NCI-H748 (cell line): ENCODE data around the gene GEMIN7.

Experiments
- DNase-seq: peaks from one replicate; lab custom pipeline; 2025; ENCODE audit not compliant: unreplicated experiment; lab: John Stamatoyannopoulos, UW

GEMIN7 gene

DNA sequence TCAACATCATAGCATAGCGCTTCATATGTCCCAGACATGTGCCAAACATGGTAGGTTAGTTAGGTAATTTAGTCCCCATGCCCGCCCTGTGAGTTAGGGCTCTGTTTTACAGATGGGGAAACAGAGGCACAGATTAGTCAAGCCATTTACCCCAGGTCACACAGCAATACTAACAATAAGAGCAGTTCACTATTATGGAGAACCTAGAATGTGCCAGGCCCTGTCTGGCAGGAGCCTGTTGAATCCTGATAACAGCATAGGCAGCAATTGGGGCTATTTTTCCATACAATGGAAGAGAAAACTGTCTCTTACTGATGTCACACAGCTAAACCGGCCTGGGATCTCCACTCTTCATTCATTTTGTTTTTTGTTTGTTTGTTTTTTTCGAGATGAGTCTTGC, 7.4 kb downstream of the GEMIN7 start:
- no peak for DNase-seq

DNA sequence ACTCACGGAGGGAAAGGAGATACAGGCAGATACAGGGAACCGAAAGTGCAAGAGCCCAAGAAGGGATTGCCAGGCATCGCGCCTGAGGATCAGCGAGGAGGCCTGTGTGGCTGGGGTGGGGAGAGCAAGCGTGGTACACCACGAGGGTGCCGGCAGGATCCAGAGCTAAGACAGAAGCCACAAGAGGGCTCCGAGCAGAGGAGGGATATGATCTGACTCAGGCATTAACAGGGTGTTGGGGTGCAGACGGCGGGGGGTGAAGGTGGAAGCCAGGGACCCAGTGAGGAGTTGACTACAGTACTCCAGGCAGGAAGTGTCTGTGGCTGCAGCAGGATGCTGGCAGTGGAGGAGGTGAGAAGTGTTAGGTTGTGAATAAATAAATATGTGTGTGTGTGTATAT, 8.5 kb downstream of the GEMIN7 start:
- DNase-seq, result no peak

DNA sequence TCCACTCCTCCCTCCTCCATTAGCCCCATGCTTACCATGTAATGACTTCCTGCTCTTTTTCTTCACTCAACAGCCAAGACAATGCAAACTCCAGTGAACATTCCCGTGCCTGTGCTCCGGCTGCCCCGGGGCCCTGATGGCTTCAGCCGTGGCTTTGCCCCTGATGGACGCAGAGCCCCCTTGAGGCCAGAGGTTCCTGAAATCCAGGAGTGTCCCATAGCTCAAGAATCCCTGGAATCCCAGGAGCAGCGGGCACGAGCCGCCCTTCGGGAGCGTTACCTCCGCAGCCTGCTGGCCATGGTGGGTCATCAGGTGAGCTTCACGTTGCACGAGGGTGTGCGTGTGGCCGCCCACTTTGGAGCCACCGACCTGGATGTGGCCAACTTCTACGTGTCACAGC, 11.0 kb downstream of the GEMIN7 start:
- DNase-seq, result no peak

DNA sequence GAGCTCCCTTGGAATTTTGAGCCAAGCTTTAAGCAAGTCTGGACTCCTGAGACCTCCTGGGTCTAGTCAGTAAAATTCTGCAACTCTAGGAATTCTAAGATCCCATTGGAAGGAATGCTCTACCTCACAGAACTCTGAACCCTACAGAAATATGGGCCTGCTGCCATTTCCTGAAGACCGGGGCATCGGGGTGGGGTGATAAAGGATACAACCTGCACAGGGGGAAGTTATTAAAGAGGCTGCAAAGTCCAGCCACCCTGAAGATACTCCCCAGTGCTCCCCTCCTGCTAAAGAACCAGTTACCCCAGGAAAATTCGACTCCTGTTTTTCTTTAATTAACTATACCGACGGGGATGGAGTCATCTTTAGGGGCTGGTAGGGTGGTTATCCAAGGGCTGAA, 11.5 kb downstream of the GEMIN7 start:
- DNase-seq, result no peak

DNA sequence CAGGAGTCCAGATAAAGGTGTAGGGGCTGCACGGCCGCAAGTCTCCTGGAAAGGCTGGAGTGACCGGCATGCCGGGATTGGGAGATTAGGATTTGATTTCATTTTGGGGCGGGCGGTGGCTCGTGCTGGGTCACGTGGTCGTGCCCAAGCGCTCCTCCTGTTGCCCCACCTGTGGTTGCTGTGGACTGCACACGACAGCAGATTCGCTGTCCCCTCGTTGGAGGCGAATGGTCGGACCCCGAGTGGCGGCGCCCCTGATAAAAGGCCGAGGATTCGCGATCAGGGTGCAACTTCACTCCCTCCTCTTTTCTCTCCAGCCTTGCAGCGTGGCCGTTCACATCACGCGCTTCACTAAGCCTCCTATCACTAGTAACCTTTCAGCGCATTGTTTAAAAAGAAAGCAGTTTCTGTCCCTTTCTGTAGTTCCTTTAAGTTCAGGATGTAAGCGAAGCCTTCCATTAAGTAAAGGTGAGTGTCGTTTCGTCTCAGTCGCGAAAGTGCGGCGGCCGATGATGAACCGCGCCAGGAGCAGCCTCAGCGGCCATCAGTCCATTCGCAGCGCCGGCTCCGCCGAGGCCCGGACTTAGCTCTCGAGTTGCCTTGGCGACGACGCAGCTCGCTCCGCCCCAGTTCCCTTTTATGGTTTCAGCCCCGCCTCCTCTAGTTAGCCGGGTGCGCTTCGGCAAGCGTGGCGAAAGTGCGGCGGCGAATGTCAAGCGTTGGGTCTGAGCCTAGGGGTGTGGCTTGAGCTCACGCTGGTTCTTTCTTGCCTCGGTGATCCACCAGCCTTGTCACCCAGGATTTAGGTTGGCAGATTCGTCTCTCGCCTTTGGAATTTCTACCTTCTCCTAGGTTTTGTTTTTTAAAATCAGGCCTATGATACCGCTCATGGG, 12.2 kb downstream of the GEMIN7 start:
- peak; percentile 100 for DNase-seq

DNA sequence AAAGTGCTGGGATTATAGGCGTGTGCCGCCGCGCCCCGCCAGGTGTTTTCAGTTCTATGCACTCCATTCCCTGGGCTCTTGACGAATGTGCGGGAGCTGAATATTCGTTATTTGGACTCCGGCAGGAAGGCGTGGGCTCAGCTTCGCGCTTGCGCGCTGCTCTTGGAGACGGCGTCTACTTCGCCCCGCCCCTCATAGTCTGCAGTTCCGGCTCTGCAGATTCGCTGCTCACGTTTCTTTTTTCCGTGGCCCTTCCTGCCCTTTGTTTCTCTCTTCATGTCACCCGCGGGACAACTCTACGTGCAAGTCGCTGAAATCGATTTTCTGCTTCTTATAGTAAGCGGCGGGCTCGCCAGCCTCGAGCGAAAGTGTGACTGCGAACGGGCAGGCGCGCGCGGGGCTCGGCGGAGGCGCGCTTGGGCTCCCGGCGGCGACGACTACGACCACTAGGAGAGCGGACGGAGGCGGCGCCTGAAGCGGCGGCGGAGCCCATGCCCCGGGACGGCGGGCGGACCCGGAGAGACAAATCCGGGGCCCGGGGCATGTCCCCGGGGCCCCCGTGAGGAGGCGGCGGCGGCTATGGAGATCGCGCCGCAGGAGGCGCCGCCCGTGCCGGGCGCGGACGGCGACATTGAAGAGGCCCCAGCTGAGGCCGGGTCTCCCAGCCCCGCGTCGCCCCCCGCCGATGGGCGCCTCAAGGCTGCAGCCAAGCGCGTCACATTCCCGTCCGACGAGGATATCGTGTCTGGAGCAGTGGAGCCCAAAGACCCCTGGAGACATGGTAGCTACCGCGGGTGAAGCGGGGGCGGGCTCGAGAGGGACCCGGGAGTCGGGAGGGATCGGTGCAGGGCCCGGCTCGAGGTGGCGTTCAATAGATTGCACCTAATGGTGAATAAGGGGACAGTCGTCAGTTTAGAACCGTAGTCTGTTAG, 14.0 kb downstream of the GEMIN7 start, which contains the start of gene PPP1R37:
Gene PPP1R37 (plus strand): TSS at position 433 of the 932 bp plus-strand sequence. CDS start 147 bp downstream, at position 580.
- peak; percentile 100 for DNase-seq

DNA sequence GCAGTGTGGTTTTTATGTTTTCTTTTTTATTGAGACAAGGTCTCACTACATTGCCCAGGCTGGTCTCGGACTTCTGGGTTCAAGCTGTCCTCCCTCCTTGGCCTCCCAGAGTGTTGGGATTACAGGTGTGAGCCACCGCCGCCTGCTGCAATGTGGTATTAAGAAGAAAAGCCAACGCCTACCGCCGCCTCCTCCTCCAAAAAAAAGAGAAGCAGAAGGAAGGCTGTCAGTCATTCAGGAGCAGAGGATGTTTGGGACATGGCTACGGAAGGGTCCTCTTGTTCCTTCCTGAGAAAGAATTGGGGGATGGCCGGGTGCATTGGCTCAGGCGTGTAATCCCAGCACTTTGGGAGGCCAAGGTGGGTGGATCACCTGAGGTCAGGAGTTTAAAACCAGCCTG, 15.1 kb downstream of the GEMIN7 start:
- DNase-seq, result no peak

DNA sequence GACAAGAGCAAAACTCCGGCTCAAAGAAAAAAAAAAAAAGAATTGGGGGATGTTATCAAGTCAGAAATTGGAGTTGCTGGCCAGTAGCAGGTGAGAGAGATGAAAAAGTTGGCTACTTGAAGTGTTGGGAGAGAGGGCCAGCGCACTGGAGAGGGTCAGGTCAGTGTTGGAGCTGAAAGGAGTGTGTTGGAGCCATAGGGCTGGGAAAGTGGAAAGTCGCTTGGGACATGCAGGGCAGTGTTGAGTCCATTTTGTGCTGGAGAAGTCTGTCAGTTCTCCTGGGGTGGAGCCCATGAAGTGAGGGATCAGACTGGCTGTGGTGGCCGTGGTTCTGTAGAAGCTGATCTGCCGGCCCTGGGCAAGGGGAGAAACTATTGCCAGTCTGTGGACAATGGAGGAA, 15.6 kb downstream of the GEMIN7 start:
- DNase-seq, result no peak

DNA sequence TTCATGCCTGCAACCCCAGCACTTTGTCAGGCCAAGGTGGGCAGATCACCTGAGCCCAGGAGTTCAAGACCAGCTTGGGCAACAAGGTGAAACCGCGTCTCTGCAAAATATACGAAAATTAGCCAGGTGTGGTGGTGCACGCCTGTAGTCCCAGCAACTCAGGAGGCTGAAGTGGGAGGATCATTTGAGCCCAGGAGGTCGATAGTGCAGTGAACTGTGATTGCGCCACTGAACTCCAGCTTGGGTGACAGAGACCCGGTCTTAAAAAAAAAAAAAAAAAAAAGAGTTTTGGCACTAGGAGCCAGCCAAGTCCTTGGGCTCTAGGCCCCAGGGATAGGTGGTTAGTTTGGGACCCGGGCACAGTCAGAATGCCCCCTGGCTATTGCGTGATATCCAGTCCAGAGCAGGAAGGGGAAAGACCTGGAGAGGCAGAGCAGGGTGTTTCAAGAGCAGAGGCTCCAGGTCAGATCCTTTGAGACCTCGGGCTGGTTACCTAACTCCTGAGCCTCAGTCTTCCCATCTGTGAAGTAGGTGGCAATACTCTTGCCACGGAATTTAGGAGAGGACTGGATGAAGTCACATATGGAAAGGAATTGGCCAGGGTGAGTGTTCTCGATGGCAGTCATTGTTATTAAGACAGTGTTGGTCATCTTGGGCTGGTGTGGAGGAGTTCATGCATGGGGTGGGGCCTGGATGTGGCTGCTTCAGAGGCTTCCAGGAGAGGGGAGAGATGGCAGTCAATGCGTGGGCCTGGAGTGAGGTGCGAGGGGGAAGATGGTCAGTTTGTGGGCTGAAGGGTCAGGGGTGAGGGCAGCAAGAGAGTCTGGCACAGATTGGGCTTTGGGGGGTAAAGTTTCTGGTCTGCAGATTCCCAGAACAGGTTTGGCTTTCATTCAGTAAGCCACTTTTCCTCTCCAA, 16.7 kb downstream of the GEMIN7 start:
- no peak for DNase-seq

DNA sequence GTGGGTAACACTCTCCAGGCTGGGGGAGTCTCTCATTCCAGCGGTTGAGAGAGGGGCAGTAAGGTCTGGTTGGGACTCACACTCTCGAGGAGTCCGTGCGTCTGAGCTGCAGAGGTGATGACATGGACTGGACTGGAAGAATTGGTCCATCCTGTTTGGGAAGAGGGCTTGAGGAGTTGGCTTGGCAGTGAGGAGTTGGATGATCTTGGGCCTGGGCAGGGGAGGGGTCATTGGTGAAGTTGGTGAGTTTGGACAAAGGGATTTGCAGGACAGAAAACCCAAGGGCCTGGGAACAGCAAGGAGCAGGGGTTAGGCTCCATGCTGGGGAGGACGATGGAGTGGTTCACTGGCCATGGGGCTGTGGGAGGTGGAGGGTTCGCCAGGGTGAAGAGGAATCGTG, 17.6 kb downstream of the GEMIN7 start:
- no peak for DNase-seq

DNA sequence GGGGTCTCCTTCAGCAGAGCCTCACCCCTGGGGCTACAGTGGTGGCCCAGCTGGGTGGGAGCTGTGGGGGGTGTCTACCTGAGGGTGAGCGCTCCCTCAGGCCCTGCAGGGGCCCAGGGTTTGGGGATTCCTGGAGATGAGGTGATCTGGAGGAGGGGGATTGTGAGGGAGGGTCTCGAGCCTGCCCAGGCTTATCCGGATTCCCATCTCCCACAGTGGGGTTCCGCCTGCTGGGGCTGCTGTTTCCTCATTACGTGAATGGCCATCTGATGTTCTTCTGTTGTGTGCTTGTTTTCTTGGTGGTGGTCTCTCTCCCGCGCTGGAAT, 18.4 kb downstream of the GEMIN7 start:
- no peak for DNase-seq

DNA sequence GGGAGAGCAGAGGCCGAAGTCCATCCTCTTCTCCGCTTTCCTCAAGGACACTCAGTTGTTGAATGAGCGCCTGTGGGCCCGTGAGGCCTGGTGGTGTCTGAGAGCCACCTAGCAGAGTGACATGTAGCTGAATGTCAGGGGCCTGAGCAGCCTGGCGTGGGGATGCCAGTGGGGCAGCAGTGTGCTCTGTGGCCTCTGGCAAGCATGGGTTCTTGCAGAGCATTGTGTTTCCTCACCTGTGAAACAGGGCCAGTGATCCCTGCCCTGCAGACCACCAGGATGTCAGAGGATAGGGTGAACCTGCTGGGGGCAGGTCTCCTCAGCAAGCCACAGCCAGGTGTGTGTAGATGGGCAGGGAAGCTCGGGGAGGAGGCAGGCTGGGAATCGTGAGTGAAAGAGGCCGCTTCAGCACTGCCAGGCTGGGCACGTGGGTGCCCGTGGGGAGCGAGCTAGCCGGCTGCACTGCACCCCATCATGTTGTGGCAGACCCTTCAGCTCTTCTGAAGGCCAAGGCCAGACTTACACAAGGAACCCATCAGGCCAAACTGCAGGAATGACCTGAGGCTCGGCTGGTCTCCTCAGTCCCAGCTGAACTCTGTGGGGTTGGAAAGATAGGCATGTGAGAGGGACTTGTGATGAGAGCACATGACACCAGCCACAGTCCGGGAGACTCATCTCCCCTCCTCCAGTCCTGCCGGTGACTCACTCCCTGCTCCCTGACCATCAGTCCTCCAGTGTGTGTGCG, 18.9 kb downstream of the GEMIN7 start:
- no peak for DNase-seq

DNA sequence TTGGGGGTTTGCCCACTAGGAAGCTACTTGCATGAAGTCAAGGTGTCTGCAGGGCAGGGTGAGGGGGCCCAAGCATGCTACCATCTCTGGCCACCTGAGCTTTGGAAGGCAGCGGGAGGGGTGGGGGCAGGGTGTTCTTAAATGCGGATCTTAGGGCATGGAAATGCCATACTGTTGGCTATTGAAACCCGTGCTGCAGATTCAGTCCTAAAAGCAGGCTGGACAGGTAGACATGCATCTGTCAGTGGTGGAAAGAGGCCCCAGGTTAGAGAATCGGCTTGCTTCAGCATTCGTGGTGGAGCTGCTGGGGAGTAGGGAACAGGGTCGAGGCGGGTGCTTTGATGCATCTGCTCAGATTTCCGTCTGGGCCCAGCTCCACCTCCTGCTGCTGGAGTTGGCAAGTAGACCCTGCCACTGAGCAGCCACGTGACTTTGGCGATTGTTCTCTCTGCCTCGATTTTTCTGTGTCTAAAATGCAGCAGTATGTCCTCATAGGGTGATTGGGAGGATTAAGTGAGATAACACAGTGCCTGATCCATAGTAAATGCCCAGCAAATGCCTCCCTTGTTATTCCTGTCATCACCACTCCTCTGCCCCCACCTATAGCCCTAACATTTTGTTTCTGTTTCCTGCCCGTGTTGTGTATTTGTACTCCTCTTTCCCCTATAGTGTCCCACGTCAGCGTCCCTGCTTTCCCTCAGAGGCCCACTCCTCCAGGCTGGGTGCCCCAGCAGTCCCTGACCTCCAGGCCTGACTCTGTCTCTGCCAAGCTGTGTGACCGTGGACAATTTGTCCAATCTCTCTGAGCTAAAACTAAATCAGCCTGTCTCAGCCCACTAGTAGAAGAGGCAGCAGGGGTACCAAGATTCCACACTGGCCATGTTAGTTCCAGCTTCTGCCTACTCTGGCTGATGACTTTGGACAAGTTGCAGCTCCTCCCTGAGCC, 19.7 kb downstream of the GEMIN7 start:
- DNase-seq, result no peak

DNA sequence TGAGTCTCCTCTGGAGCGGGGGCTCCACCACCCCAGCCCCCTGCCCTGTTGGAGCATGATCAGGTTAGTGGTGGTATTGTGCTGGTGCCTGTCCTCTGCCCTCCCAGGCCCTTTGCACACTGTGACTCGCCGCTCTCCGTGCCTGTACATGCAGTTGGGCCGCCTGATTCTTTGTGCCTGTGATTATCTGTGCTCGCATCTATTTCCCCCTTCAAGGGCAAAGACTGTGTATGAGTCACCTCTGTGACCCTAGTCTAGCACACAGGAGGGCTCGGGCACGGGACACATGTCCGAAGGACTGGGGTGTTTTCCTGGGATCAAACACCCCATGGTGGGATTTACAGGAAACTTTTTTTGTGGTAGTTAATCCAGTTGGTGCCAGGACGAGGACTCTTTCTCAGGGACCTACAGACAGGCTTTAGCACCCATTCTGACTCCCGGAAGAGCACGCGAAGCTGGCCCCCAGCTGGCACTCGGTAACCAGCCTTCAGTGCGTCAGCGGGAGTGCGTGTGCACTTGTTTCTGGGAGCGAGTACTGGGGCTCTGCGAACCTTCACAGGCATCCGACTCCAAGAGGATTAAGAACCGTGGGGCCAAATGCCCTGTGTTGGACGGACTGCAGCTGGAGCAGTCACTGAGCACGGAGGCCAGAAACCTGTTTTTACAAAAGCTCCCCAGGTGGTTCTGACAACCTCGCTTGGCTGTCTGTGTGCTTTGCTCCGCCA, 20.6 kb downstream of the GEMIN7 start:
- DNase-seq, result no peak

DNA sequence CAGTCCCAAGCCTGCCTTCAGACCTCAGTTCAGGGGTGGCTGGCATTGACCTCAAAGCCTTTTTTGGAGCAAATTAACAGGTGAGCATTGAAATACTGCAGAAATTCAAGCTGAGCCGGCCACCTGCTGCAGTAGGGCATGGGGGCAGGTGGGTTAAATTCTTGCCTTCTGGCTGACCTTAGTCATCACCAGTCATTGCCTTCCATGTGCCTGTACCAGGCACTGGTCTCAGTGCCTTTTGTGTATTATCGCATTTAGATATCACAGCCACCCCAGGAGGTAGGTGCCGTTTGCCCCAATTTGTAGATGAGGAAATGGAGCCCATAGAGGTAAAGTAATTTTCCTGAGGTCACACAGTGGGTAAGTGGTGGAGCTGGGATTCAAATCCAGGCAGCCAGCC, 21.1 kb downstream of the GEMIN7 start:
- DNase-seq, result no peak

DNA sequence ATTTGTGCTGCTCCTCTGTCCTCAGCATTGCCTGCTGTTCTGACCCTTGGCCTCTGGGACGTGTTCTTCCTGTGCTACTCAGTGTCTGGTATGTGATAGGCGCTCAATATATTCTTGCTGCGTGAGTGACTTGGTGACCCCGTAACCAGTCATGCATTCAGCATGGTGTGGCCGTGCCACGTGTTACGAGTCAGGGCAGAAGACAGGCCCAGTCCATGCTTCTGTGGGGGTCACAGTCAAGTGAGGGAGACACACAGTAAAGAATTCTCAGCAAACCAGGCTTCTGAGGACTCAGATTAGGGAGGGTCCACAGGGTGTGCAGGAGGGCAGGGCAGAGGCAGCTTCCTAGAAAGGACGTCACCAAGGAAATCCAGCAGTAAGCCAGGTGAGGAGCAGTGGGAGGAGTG, 21.8 kb downstream of the GEMIN7 start:
- DNase-seq, result no peak

DNA sequence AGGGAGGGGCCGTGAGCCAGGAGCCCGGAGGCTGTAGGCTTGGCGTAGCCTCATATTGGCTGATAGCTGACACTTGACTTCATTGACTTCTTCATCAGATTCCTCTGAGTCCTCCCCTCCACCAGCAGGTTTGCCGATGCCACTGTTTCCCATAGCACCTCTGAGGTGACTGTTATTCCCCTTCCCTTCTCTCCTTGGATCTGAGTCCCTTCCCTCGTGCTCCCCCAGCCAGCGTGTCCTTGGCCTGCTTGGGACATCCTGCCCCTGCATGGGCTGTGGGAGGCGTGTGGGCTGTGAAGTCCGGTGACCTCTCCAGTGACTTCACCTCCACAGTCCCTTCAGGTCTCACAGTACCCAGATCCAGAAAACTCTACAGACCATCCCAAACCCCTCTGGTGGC, 22.7 kb downstream of the GEMIN7 start:
- no peak for DNase-seq

DNA sequence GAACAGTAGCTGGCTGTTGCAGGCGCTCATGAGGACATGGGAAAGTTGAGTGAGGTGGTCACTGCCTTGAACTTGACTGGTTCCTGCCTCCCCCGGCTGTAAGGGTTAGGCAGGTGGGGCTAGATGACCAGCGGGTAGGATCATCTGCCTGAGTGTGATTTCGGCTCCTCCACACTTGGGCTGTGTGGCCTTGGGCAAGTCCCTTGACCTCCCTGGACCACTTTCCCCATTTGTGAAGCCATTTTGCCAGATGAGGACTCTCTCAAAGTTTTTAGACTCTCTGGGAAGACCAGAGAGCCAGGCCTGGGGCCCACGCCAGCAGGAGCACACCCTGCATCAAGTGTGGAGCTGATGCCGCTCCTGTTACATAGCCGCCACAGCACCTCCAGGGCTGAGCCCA, 23.4 kb downstream of the GEMIN7 start:
- no peak for DNase-seq

DNA sequence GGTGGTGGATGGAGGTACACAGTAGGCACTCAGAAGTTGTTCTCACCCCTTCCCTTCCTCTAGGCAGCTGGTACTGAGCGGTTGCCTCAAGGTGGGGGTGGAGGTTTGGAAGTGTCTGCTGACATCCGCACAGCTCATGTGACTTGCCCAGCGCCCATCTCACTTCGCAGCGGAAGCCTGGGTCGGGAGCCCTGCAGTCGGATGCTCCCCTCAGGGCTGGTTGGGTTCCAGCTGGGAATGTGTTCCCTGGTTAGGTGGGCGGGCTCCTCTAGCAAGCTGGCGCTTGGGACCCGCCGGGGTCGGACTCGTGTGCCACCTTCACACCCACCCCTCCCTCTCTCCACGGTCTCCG, 24.1 kb downstream of the GEMIN7 start:
- no peak for DNase-seq
